Left lung (tissue), 10 donors: ENCODE data around the gene FGFR1OP2. TPM values are rescaled to one million over a fixed set of nuclear protein-coding genes. Genes with fewer than 3 reads are reported as not detected.

ENCODE experiments used
- ATAC-seq: fragments of 200-7000 bp; cut with Tn5 transposase; one replicate; pipeline ENCODE4 v1.9.1; 2020; ENCODE audit warnings: moderate library complexity
- DNase-seq, 4 donors: peaks; one replicate each; pipeline ENCODE4 v3.0.0-alpha.2; 2013 to 2020
- H3K27ac ChIP-seq, 2 donors: fragments of 200-600 bp; sonication (generic) in 1 of 2; one replicate each; pipeline versions ENCODE4 v1.5.0 to v1.8.0; 2020 to 2021
- H3K27me3 ChIP-seq, 2 donors: fragments of 200-600 bp; sonication (generic) in 1 of 2; one replicate each; pipeline versions ENCODE4 v1.5.0 to v1.8.0; 2020 to 2021
- H3K36me3 ChIP-seq, 2 donors: fragments of 200-600 bp; sonication (generic) in 1 of 2; one replicate each; pipeline versions ENCODE4 v1.5.0 to v1.8.0; 2020 to 2021
- H3K4me1 ChIP-seq, 2 donors: fragments of 200-600 bp; one replicate each; pipeline ENCODE4 v1.8.0; 2021
- H3K4me3 ChIP-seq, 2 donors: fragments of 200-600 bp; sonication (generic) in 1 of 2; one replicate each; pipeline versions ENCODE4 v1.5.0 to v1.8.0; 2020 to 2021; ENCODE audit warnings: mild to moderate bottlenecking in 1 of 2
- H3K9me3 ChIP-seq, 2 donors: fragments of 200-600 bp; sonication (generic) in 1 of 2; one replicate each; pipeline versions ENCODE4 v1.5.0 to v1.8.0; 2020 to 2021
- intact Hi-C, 2 donors: fragments of 100-400 bp; cut with DNase I; formaldehyde crosslinking; loops; one replicate each; pipeline versions ENCODE4 v1.11.2 to v1.14.2; 2022
- polyA plus RNA-seq, 6 donors: library from polyadenylated mRNA; unstranded; fragments of 120-200 nt; gene quantifications; one replicate each; pipeline ENCODE4 v1.2.1, GENCODE V29; 2013; ENCODE audit not compliant: insufficient read length in 6 of 6
- total RNA-seq, 2 donors: library from RNA; stranded (reverse); fragmentation: NEBNext Ultra II Directional; extraction: Animal tissue kit (Norgen Biotek cat#: 25700); gene quantifications; one replicate each; pipeline ENCODE4 v1.2.1, GENCODE V29; 2021
- TF ChIP-seq, protein P1 (sequence below), 2 donors: fragments of 200-600 bp; sonication (generic) in 1 of 2; IDR thresholded peaks; one replicate each; pipeline versions ENCODE4 v1.5.0 to v1.8.0; 2021; ENCODE audit warnings: antibody characterized with exemption in 2 of 2
- donor health status: DM: no; HTN: yes; CAD: no.
- donor health status: DM: no; HTN: no; CAD: no.

FGFR1OP2 gene
- total and polyA plus RNA-seq, 8 donors: 44.0 to 101 (median 83.5) TPM

DNA sequence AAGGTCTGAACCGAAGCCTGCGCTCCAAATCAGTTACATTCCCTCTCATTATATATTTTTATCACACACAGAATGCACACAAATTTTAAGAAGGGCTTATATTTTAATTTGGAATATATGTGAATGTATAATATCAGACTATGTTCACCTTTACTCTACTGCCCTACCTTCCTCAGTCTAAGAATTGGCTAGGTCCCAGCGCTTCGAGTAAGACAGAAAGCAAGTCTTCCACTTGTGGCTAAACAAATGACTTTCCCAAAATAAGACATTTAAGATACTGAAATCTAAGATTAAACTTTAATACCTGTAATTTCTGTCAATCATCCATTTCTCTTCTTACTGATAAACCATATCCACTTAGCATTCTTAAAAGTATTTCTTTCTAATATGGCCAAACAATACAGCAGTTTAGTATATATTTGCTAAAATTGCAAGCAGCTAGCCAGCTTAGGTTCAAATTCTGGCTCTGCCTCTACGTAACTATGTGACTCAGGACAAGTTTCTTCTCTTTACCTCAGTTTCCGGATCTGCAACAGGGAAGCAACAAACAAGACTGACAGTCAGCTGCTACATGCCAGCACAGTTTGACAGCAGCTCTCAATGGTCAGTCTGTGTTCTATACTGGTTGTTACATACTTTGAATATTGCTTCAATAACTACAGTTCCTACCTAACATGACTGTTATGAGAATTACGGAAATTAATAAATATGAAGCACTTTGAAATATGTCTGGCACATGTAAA is 2.5 kb upstream of the FGFR1OP2 start:
- H3K4me3 ChIP-seq: no peak overlapping the region
- H3K27ac ChIP-seq: no peak overlapping the region
- H3K27me3 ChIP-seq: no peaks in the 10 kb centered on the region
- H3K9me3 ChIP-seq: no peaks in the 10 kb centered on the region
- no peak for DNase-seq
- peaks cover 0 to 4% of the 10 kb centered on the region in 2 donors for H3K36me3 ChIP-seq
- TF ChIP-seq, protein P1, sequence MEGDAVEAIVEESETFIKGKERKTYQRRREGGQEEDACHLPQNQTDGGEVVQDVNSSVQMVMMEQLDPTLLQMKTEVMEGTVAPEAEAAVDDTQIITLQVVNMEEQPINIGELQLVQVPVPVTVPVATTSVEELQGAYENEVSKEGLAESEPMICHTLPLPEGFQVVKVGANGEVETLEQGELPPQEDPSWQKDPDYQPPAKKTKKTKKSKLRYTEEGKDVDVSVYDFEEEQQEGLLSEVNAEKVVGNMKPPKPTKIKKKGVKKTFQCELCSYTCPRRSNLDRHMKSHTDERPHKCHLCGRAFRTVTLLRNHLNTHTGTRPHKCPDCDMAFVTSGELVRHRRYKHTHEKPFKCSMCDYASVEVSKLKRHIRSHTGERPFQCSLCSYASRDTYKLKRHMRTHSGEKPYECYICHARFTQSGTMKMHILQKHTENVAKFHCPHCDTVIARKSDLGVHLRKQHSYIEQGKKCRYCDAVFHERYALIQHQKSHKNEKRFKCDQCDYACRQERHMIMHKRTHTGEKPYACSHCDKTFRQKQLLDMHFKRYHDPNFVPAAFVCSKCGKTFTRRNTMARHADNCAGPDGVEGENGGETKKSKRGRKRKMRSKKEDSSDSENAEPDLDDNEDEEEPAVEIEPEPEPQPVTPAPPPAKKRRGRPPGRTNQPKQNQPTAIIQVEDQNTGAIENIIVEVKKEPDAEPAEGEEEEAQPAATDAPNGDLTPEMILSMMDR (IDR thresholded peaks at IDR 0.05): no peak
- H3K4me1 ChIP-seq: peaks cover 20 to 38% of the 10 kb centered on the region in 2 donors
- no peak for ATAC-seq
- intact Hi-C loops: no loop called here

DNA sequence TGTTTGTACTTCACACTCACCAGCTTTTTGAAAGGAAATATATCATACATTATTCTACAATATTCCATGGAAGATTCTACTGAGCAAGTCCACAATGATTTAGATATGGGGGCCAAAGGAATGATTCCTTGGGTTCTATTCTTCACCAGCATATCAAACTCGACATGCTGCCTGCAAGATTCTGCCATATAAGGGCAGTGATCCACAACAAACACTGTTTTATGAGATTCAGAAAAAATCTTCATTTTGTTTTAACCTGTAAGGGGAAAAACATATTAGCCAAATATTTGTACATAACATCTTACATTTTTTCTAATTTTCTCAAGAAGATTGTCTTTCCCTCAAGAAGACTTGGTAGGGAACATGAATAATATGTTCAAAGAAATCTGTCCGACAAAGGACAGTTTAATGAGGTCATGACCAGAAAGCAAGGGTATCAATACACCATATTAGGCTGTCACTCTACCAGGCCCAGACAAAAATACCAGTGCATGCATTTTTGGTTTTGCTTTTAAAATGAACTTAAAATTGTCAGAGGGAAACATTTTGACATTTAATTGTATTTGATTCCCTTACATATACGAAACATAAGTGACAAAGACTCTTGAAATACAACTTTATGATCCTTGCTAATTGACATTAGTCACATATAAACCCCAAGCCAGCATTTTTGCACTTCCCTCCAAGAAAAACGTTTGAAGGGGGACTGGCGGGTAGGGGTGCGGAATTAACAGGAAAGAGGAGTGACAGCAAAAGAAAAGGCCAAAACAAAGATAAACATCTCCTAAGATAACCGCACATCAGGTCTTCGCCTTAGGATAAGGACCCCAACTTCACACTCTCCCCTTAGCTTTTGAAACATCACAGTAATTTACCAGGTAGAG is 1.5 kb upstream of the FGFR1OP2 start:
- H3K36me3 ChIP-seq: no peaks in the 10 kb centered on the region
- no peaks in the 10 kb centered on the region for H3K27me3 ChIP-seq
- TF ChIP-seq, protein P1 (IDR thresholded peaks at IDR 0.05): no peak
- ATAC-seq (no peak), DNase-seq (no peak)
- H3K4me1 ChIP-seq: peaks cover 20 to 48% of the 10 kb centered on the region in 2 donors
- intact Hi-C loops: no loop called here
- peak overlapping the region; percentile 79 to 87 for H3K4me3 ChIP-seq
- no peaks in the 10 kb centered on the region for H3K9me3 ChIP-seq
- H3K27ac ChIP-seq: peak overlapping the region; percentile 95 to 96

DNA sequence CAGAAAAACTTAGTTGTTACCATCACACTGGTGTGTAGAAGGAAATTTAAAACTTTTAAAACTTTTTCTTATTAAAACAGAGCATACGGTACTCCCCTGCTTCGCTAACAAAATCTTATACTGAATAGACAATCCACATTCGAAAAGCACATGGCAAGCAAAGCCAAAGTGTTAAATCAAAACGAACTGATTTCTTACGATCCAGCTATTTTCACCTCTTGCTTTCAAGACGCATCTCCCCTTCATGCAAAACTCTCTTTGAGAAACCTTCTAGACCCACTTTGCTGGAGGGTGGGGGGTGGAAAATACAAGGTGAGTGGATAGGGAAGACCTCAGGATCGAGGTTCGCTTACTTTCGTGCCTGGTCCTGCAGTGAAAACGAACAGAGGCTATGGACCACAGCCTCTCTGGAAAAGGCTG is 817 bp upstream of the FGFR1OP2 start:
- Histone ChIP-seq H3K4me1 (peaks cover 20 to 55% of the 10 kb centered on the region in 2 donors), H3K36me3 (no peaks in the 10 kb centered on the region), H3K27me3 (no peaks in the 10 kb centered on the region), H3K9me3 (no peaks in the 10 kb centered on the region), H3K4me3 (peak overlapping the region; percentile 79 to 87), H3K27ac (peak overlapping the region; percentile 95 to 96)
- TF ChIP-seq, protein P1 (IDR thresholded peaks at IDR 0.05): no peak
- intact Hi-C loops: no loop called here
- ATAC-seq: no peak
- no peak for DNase-seq

DNA sequence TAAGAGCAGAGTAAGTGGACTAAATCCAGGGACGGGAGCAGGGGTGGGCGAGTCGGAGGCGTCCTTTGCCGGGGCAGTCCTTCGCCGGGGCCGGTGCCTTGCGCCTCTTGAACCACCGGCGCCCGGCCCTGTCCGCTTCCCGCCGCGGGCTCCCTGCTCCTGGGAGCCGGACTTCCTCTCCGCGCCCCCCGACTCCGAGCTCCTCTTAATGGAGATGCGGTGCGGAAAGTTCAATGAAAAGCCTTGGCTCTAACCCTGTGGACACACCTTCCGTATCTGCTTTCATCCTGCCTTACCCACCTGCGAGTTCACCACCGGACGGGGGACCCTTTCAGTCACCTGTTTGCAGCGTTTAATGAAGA is 412 bp downstream of the FGFR1OP2 start:
- TF ChIP-seq, protein P1 (IDR thresholded peaks at IDR 0.05): no peak
- H3K27me3 ChIP-seq: no peaks in the 10 kb centered on the region
- DNase-seq (peak in 1 of 4 donors; percentile 90), ATAC-seq (peak; percentile 27)
- H3K36me3 ChIP-seq: no peaks in the 10 kb centered on the region
- peak overlapping the region; percentile 79 to 87 for H3K4me3 ChIP-seq
- H3K9me3 ChIP-seq: no peaks in the 10 kb centered on the region
- intact Hi-C loops: no loop called here
- H3K4me1 ChIP-seq: peaks cover 20 to 64% of the 10 kb centered on the region in 2 donors
- peak overlapping the region; percentile 95 to 96 for H3K27ac ChIP-seq
